ENCODE results near the gene EYA2.

Gene EYA2

GRCh38 chr20:46978951-46979491 is 84.4 kb downstream of the EYA2 start:
- no peak for DNase-seq (ENCODE audit: low read depth, low spot score)

DNA sequence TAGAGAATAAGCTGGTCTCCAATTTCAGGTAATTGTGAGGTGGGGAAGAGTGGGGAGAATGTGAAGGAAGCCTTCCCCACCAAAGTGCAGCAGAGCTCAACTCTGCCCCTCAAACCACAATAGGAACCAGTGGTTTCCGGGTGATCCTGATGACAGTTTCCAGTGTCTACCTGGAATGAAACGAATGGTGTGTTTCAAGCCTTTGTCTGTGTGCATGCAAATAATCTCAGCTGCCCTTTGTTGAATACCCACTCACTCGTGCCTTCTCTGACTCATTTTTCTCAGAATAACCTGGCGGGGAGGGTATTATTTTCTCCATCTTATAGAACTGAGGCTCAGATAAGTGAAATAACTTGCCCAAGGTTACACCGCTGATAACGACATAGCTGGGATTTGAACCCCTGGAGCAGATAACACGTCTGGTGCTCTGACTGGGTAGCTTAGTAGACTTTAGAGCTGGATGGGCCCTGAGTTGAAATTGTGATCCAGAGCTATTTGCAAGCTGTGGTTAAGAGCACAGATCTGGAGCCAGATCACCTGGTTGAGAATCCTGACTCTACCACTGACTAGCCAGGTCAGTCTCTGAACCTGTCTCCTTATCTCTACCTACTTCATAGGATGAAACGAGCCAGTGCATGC is 85.1 kb downstream of the EYA2 start:
- no peak for DNase-seq (ENCODE audit: low read depth, low spot score)

DNA sequence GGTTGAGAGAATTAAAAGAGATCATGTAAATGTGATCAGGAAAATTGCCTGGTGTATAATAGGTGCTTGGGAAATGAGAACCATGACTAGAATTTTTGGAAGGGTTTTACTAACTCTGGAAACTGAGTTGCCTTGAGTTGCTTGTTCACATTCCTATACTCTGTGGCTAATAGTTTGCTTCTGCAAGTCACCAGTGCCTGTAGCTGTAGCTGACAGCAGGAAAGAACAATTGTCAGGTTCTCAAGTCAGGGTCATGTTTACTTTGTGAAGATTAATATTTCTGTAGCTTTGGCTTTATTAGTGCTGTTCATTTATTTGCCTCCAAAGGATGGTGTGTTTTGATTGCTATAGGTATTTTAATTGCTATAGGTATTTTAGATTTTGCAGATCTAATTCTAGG is 86.5 kb downstream of the EYA2 start:
- DNase-seq (ENCODE audit: low read depth, low spot score), result no peak

DNA sequence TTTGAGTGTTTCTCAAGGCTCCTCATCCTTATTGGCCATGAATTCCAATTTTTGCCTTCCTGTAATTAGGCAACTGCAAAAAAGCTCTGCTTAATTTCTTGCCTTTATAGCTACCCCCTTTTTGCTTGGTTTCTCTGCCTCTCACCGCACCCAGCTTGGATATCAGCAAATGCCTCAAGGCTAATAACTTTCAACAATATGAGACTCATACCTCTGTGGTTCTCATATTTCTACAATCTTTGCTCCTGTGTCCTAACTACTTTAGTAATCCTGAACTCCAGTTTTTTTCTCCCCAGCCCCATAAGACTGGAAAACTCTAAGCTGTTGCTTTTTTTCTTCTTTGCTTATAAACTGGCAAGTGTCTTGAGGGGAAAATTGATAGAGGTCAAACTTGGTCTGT is 88.8 kb downstream of the EYA2 start:
- no peak for DNase-seq (ENCODE audit: low read depth, low spot score)

GRCh38 chr20:46984405-46984804 is 89.8 kb downstream of the EYA2 start:
- DNase-seq (ENCODE audit: low read depth, low spot score), result no peak

DNA sequence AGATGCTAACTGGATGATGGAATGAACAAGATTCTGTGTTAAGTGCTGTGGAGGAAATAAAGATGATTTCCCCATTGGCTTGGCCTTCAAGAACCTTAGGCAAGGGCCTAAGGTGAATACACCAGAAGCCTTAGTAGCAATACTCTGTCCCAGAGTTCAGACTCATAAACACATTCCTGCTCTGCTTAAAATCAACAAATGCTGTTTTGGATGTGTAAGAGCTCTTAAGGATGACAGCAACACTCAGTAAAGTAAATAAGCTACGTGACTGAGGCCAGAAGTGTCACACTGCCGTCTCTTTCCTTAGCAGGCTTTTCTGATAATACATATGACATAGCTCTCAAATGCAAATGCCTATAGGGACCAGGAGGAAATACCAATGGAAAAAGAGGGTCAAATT is 90.6 kb downstream of the EYA2 start:
- DNase-seq (ENCODE audit: low read depth, low spot score), result no peak

- no peak for DNase-seq (ENCODE audit: low read depth, low spot score)
Observed at GRCh38 chr20:46985671-46986070, 91.0 kb downstream of the EYA2 start.

DNA sequence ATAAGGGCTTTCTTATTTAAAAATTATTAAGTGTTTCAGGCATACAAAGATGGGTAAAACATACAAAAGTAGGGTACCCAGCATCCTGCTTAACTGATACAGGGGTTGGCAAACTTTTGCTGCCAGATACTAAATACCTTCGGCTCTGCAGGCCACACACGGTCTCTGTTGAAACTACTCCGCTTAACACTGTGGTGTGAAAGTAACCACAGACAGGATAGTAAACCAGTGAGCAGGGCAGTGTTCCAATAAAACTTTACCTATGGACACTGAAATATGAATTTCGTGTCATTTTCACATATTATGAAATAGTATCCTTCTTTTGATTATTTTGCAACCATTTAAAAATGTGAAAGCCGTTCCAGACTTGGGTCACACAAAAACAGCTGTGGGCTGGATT is 92.4 kb downstream of the EYA2 start:
- no peak for DNase-seq (ENCODE audit: low read depth, low spot score)

DNA sequence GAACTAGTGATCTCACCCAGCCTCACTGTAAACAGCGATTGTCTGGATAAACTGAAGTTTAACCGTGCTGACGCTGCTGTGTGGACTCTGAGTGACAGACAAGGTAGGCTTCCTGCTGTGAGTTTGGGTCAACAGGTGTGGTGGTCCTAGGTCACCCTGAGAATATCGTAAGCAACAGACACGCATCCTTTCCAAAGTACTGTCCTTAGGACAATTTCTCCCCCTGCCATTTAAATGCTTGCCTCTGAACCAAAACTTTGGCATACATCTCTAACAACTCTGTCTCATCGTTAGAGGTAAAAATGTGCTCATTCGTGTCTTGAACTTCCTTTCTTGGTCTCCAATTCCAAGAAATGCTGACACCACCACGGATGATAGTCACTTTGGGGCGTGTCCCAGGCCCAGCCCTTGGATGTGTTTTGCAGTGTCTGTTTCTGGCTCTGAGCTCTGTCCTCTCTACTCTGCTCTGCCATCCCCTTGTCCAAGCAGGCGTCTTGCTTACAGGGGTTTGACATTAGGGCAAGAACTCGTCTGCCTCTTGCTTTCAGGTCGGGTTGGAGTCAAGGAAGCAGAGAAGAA is 95.5 kb downstream of the EYA2 start:
- DNase-seq (ENCODE audit: low read depth, low spot score), result no peak

DNA sequence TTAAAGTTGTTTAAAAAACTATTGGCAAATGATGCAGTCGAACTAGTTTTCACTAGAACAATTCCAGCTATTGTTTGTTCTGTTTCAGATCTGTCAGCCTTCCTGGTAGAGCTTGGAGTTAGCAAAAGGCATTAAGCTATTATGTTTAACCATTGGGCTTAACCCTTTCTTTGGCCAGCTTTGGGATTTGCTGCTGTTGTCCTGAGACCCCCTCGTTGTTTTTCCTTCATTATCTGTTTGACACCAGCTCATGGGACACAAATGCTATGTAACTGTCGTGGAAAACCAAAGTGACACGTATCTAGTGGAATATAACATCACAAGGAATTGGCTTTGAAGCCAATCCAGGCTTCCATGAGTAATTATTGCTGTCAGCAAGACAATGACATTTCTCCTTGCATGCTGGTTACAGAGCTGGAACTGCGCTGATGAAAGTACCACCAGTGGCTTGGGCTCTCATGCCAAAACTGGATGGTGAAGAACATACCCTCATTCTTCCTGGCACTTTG is 96.0 kb downstream of the EYA2 start:
- no peak for DNase-seq (ENCODE audit: low read depth, low spot score)

DNA sequence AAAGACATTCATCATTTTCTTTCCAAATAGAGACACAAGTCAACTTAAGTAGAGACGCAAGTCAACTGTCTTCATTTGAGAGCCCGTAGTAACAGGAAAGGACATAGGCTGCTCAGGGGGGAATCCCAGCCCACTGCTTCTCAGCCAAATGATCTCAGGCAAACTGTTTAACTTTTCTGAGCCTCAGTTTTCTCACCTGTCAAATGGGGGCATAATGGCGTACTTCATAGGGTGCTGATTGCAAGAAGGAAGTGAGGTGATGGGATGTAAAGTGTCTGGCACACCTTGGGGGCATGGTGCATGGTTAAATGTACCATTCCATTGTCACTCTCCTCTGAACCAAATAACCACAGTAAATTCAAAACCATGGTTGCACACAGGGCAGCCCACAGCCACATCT is 96.5 kb downstream of the EYA2 start:
- no peak for DNase-seq (ENCODE audit: low read depth, low spot score)

GRCh38 chr20:46991880-46992639 is 97.4 kb downstream of the EYA2 start:
- no peak for DNase-seq (ENCODE audit: low read depth, low spot score)

DNA sequence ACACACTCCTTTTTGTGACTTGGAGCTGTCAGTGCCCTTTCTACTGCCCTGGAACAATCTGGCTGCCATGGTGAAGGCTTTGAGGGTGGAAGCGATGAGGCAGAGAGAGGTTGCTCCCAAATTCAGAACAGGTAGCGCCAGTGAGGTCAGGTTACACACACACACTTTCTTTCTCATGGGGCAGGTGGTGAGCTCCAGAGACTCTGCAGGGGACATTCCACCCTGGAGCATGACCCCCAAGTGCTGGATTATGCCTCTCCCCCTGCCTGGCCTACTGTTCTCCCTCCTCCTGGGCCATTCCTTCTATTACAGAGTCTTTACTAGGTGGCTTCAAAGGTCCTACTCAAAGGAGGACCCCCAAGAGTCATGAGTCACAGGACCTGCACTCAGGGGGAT is 98.0 kb downstream of the EYA2 start:
- no peak for DNase-seq (ENCODE audit: low read depth, low spot score)

DNA sequence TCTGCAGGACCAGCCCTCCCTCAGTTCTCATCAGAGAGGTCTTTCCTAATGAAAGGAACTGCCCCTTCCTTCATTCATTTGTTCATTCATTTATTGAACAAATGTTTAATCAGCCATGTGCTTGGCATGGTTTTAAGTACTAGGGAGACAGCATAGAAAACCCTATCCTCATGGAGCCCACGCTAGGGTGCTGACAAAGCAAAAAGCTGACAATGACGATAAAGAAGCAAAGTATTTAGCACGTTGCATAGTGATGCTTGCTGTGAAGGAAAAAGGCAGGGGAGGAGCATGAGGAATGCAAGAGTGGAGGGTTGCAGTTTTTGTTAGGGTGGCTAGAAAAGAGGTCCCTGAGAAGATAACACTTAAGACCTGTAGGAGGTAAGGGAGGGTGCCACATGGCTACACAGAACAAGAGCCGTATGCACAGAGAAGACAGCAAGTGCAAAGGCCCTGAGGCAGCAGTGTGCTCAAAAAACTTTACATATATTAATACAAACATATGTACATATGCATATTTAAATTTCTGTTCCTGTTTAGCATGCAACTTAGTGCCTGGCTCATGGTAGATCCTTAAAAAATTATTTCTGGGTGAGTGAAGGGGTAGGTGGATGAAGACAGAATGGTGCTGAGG is 98.9 kb downstream of the EYA2 start:
- no peak for DNase-seq (ENCODE audit: low read depth, low spot score)

GRCh38 chr20:46994341-46994740 is 99.7 kb downstream of the EYA2 start:
- DNase-seq (ENCODE audit: low read depth, low spot score), result no peak

DNA sequence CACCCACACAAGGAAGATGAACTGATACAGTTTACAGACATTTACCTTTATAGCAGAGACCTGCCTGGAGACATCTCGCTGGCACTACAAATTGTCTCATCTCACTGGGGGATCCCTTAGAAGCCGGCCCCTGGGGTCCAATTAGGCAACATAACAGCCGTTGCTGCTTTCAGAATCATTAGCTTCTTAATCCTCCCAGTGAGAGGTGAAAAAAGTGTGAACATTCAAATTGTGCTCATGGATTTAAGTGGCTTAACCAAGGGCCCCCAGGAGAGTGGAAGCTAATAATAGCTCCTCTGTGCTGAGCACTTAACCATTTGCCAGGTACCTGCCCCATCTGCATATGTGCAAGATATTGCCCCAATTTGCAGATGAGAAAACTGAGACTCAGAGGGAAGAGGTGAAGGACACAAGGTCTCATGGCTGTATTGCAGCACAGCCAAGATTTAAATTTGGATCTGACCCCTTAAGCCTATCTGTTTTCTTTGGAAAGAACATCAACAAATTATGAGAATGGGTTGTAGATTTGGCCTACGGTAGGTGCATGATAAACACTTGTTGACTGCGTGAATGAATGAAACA is 101.0 kb downstream of the EYA2 start:
- no peak for DNase-seq (ENCODE audit: low read depth, low spot score)

DNA sequence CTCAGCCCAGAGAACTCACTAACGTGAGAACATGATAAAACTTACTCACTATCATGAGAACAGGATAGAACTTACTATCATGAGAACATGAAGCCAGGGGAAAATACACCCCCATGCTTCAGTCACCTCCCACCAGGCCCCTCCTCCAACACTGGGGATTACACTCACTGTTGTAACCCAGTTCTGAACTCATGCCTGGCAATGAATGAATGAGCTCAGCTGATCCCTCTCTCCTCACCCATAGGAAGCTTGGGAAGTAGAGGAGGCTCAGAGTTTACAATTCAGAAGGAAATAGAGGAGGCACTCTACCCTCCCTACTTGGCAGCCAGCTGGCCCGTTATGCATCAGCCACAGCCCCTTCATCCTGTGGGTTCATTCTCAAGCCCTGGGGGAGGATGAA is 102.5 kb downstream of the EYA2 start:
- no peak for DNase-seq (ENCODE audit: low read depth, low spot score)

DNA sequence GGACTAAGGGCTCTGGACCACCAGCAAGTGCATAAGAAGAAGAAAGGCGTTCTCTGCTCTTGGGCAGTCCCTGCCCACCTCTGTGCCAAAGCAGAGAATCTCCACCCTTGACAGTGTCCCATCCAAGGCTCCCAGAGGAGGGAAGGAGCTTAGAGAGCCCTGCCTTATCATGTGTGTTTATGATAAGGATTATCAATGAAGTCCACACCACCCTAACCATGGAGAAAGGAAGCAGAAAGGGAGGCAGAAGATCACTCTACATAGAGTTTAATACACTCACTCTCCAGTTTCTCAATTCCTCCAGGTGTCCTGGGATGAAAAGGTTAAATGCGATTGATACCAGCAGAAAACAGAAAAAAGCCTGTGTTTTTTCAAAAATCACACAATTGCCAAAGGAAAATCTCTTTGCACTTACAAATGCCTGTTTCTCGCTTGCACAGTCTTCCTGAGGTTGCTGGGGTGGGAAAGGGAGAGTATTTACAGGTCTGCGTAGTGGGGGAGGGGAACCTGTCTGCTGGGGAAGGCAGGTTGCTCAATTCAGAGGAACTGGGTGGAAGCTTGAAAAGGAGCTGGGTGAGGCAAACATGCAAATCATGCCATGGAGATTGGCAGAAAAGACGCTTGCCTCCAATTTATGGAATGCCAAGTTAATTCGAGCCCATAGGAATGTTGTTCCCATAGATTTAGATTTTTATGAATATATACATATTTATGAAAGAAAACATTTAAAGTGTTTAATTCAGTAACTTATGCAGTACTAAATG is 104.0 kb downstream of the EYA2 start:
- DNase-seq (ENCODE audit: low read depth, low spot score), result no peak

DNA sequence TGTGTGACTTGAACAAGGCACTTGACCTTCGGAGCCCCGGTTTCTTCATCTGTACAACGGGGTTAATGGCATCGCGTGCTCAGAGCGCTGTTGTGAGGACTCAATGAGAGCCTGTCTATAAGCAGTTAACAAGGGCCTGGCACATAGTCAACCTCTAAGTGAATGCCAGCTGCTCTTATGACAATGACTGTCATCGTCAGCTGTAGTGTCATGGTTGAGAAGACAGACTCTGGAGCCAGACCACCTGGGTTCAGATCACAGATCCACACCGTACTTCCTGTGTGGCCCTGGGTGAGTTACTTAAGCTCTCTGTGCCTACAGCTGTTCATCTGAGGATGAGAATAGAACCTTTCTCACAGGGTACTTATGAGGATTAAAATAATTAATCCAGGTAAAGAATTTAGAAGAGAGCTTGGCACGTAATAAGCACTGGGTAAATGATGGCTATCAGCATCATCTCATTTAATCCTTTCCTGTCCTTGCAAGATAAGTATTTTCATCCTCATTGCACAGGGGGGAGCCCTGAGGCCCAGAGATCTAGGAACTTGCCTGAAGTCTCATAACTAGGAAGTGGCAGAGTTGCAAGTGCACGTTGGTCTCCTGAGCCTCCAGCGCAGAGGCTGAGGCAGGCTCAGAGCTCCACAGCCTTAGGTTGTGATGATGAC is 105.3 kb downstream of the EYA2 start:
- no peak for DNase-seq (ENCODE audit: low read depth, low spot score)

DNA sequence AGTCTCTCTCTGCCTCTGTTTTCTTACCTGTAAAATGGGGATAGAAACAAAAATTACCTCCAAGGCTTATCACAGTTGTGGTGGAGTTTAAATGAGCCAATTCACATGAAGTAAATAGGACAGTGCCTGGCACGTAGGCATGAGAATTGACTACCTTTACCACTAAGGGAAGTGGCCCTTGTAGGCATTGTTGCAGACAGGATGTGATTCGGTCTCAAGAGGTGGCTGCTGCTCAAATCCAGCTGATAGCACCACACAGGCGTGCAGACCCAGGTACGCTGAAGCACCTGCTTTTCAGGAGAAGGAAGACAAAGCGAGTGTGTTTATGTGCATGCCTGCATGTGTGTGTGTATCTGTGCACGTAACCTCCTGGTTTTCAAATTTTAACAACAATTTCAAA is 108.6 kb downstream of the EYA2 start:
- DNase-seq (ENCODE audit: low read depth, low spot score), result no peak

DNA sequence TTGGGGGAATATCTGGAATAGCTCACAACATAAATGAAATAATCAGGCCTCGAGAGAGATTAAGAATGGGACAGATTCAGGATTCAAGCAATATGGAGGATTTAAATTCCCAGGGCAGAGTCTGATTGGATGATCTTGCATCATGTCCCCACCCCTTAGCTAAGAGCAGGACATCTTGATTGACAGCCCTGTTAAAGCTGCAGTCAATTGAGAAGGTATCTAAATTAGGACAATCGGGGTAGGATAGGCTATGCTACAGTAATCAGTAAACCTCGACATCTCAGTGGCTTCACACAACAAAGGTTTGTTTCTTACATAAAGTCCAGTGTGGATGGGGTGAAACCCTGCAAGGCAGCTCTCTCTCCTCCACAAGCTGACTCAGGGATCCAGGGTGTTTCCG is 109.5 kb downstream of the EYA2 start:
- DNase-seq (ENCODE audit: low read depth, low spot score), result no peak
